Measurements from ENCODE around the gene VSIG4. TPM values are rescaled to one million over a fixed set of nuclear protein-coding genes. Genes with fewer than 3 reads are reported as not detected.
A peak's percentile ranks its signal among the peaks of the same experiment; 100 is the strongest.

Gene VSIG4
- total RNA-seq, 1 donor from 2014 or later: not detected

DNA sequence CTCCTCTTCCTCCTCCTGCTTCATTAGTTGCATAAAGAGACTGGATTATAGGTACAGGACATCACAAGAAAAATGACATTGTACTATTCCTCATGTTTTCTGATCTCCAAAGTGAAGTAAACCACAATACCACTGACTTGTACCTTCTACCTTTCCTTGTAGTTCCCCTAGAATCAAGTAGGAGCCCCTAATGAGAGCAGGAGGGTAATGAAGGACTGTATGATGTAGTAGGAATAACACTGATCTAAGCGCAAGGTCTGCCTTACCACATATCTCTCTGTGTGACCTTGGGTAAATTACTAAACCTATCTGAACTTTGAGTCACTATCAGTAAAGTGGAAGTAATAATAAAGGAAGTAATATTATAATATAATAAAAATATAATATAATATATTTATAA, 3.6 kb downstream of the VSIG4 start:
- Mint-ChIP-seq H3K27me3 (ENCODE audit: low read depth) (no peaks in the 10 kb centered on the region), H3K9me3 (peaks cover 16% of the 10 kb centered on the region), H3K4me3 (no peak overlapping the region), H3K4me1 (no peaks in the 10 kb centered on the region), H3K36me3 (no peaks in the 10 kb centered on the region), H3K27ac (no peak overlapping the region)
- TF ChIP-seq, protein P1, sequence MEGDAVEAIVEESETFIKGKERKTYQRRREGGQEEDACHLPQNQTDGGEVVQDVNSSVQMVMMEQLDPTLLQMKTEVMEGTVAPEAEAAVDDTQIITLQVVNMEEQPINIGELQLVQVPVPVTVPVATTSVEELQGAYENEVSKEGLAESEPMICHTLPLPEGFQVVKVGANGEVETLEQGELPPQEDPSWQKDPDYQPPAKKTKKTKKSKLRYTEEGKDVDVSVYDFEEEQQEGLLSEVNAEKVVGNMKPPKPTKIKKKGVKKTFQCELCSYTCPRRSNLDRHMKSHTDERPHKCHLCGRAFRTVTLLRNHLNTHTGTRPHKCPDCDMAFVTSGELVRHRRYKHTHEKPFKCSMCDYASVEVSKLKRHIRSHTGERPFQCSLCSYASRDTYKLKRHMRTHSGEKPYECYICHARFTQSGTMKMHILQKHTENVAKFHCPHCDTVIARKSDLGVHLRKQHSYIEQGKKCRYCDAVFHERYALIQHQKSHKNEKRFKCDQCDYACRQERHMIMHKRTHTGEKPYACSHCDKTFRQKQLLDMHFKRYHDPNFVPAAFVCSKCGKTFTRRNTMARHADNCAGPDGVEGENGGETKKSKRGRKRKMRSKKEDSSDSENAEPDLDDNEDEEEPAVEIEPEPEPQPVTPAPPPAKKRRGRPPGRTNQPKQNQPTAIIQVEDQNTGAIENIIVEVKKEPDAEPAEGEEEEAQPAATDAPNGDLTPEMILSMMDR (IDR thresholded peaks at IDR 0.05; ENCODE audit: unreplicated experiment): no peak
- no peak for DNase-seq (ENCODE audit: low spot score in 2 of 2, unreplicated experiment in 2 of 2)

- Mint-ChIP-seq H3K4me3 (no peak overlapping the region), H3K36me3 (no peaks in the 10 kb centered on the region), H3K9me3 (peaks cover 16% of the 10 kb centered on the region), H3K27ac (no peak overlapping the region), H3K27me3 (ENCODE audit: low read depth) (no peaks in the 10 kb centered on the region), H3K4me1 (no peaks in the 10 kb centered on the region)
- TF ChIP-seq, protein P1 (IDR thresholded peaks at IDR 0.05; ENCODE audit: unreplicated experiment): no peak
- DNase-seq (ENCODE audit: low spot score in 2 of 2, unreplicated experiment in 2 of 2): no peak
These were observed 4.2 kb downstream of the VSIG4 start for GRCh38 chrX:66035667-66036066.

GRCh38 chrX:66030505-66031317, 9.2 kb downstream of the VSIG4 start:
- no peak for DNase-seq (ENCODE audit: low spot score in 2 of 2, unreplicated experiment in 2 of 2)
- Mint-ChIP-seq H3K9me3 (peaks cover 6% of the 10 kb centered on the region), H3K4me3 (no peak overlapping the region), H3K36me3 (no peaks in the 10 kb centered on the region), H3K27me3 (ENCODE audit: low read depth) (no peaks in the 10 kb centered on the region), H3K27ac (no peak overlapping the region), H3K4me1 (no peaks in the 10 kb centered on the region)
- TF ChIP-seq, protein P1 (IDR thresholded peaks at IDR 0.05; ENCODE audit: unreplicated experiment): peak; percentile 31

GRCh38 chrX:66028936-66029335, 10.9 kb downstream of the VSIG4 start:
- DNase-seq (ENCODE audit: low spot score in 2 of 2, unreplicated experiment in 2 of 2): no peak
- H3K36me3 Mint-ChIP-seq: no peaks in the 10 kb centered on the region
- H3K4me3 Mint-ChIP-seq: no peak overlapping the region
- H3K27me3 Mint-ChIP-seq (ENCODE audit: low read depth): no peaks in the 10 kb centered on the region
- H3K9me3 Mint-ChIP-seq: peaks cover 15% of the 10 kb centered on the region
- TF ChIP-seq, protein P1 (IDR thresholded peaks at IDR 0.05; ENCODE audit: unreplicated experiment): no peak
- no peaks in the 10 kb centered on the region for H3K4me1 Mint-ChIP-seq
- H3K27ac Mint-ChIP-seq: no peak overlapping the region

- H3K27ac Mint-ChIP-seq: no peak overlapping the region
- H3K4me1 Mint-ChIP-seq: no peaks in the 10 kb centered on the region
- H3K27me3 Mint-ChIP-seq (ENCODE audit: low read depth): no peaks in the 10 kb centered on the region
- no peaks in the 10 kb centered on the region for H3K36me3 Mint-ChIP-seq
- no peak overlapping the region for H3K4me3 Mint-ChIP-seq
- peaks cover 24% of the 10 kb centered on the region for H3K9me3 Mint-ChIP-seq
- TF ChIP-seq, protein P1 (IDR thresholded peaks at IDR 0.05; ENCODE audit: unreplicated experiment): no peak
- DNase-seq (ENCODE audit: low spot score in 2 of 2, unreplicated experiment in 2 of 2): no peak
These were observed 15.3 kb downstream of the VSIG4 start for GRCh38 chrX:66024570-66024969.
